ENCODE results near the gene IFI16.
"Not testable (repeated sequence)": the region's sequence is repeated elsewhere in the genome, so short reads cannot be mapped to it uniquely, and the experiment has no call there.

Gene IFI16

DNA sequence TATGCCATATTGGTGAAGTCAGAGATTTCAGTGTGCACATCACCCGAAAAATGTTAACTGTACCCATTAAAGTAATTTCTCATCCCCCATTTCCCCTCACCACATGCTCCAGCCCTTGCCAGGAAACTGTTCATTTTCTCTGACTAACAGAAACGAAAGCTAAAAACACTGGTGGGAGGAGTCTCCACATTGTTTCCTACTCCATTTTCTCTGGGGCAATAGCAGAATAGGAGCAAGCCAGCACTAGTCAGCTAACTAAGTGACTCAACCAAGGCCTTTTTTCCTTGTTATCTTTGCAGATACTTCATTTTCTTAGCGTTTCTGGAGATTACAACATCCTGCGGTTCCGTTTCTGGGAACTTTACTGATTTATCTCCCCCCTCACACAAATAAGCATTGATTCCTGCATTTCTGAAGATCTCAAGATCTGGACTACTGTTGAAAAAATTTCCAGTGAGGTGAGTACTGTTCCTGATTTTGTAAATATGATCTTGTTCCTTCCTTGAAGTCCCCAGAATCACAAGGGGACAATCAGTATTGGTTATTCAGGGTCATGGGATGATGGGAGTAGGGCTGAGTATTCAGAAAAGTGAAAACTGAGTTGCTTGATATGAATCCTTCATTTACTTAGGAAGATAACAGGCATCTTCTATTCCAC is at the start of gene IFI16:
TSS of gene IFI16 (plus strand) at position 204 of the 658 bp plus-strand sequence. CDS start 4,774 bp downstream, outside the sequence.
- DNase-seq = peak in 9 of 56 donors; percentile 8 to 47 (median 23)

DNA sequence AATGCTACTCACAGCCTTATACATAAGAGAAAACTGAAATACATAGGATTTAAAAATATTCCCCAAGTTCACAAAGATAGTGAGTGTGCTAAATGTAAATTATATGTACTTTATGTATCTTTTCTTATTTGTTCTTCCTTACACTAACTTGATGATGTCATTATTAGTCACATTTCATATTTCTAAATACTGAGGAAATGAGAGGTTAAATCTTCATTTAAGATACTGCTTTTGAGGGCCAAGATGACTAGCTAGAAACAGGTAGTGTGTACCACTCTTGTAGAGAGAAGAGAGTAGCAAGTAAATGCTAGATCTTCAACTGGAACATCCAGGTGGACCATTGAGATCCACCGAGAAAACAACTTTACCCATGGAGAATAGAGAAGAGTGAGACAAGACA is 48.5 kb upstream of the IFI16 start:
- DNase-seq = no peak

DNA sequence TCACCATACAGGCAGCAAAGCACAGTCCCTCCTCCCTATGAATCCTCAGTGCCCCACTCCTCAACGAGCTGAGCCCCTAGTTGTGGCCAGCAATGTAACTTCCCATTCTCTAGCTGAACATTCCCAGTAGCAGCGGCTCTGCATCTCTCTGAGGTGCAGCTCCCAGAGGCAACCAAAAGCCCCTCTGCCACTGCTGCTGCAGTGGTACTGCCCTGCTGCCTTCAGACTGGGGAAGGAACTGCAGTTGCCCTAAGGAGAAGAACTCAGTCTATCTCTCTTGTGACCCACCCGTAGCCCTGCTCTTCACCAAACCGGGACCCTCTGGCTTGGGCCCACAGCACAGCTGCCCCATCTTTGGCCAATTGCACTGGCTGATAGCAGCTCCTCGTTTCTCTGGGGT is 46.7 kb upstream of the IFI16 start:
- DNase-seq = no peak

DNA sequence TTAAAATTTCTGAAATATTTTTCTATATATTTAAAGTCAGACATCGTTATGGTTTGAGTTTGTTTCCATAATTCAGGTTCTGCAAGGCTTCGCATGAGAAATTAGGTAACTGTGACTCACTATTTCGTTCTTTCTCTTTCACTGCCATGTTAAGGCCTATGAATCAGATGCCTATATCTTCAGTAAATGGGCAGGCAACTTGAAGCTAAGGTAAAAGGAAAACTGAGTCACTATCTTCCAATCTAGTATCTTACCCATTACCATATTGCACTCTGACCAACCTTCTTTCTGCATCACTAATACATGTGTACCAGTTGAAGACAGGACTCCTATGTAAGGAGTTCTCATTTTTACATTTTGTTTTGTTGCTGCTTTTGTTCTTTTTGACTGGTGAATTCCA is 40.5 kb upstream of the IFI16 start:
- DNase-seq = no peak

DNA sequence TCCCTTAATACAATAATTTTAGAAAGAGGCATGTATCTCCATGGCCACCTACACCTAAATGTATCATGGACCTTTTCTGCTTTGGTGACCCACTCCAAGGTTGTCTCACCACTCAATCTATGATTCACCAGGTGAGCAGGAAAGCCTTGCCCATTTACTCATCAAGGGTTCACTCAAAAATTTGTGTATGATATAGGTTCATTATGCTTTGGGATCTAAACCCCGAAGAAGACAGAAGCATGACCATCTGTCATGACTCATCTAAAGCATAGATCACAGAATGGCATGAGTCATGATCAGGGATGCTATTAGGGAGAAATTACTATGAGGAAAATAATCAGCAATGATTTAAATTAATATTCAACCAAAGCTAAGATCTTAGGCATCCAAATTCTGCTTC is 39.9 kb upstream of the IFI16 start:
- DNase-seq = no peak

DNA sequence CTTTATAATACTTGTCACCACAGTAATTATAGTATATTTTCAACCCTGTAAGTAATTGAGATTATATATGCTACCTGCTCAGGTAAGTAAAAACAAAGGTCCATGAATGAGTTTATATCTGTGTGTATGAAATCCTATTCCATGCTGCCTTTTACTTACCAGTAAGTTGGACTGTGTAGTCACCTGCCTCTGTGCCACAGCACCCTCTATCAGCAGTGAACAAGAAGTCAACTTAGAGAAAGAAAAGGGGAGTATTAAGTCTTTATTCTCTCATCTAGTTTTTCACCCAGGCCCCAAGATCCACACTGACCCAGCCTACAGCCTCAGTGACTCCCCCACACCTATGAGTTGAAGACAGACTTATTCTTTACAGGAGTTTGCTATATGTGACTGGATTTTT is 36.9 kb upstream of the IFI16 start:
- no peak for DNase-seq

DNA sequence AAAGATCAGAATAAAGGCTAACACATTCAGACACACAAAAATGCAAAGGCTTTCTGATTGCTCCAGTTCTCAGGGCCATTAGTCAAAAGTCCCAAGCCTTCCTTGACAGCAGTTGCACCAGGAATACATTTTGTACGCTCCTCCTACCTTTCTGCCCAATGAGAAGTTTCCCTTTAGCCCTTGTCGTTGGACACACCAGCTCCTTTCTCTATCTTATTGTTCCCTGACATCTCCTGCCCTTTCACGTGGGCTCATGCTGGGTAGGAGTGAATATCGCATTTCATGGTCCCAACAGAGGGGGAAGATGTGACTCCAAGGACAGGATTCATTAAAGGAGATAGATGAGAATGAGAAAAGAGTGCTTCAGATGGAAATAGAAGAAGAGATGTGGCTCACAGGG is 33.5 kb upstream of the IFI16 start:
- no peak for DNase-seq

DNA sequence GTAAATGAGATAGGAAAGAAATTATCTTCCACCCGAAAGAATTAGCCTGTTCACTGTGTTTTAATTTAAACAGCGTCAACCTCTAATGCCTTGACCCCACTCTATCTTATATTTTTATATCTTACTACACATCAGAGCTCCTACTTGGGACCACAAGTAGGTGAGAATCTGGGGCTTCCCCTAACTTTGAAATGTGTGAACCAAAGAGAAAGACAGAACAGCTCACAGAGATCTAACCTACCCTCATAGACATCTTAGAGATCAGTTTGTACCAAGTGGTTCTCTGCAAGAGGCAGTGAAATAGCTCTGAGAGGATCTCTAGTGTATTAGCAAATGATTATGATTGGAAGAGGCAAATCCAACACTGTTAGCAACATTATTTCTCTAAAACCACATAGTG is 31.0 kb upstream of the IFI16 start:
- DNase-seq = no peak

DNA sequence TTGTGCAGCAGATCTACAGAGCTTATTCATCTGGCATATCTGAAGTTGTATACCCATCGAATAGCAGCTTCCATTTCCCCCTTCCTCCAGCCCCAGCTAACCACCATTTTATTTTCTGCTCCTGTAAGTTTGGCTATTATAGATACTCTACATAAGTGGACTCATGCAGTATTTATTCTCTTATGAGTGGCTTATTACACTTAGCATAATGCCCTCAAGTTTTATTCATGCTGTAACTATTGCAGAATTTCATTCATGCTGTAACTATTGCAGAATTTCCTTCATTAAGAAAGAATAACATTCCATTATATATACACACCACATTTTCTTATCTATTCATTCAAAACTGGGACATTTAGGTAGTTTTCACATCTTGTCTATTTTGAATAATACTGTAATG is 30.5 kb upstream of the IFI16 start:
- no peak for DNase-seq

DNA sequence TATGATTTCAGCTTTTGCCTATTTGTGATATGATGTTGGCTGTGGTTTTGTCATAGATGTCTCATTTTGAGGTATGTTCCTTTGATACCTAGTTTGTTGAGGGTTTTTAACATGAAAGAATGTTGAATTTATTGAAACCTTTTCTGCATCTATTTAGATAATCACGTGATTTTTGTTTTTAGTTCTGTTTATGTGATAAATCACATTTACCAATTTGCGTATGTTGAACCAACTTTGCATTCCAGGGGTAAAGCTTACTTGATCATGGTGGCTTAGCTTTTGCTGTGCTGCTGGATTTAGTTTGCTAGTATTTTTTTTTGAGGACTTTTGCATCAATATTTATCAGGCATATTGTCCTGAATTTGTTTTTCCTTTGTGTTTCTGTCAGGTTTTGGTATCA is 26.5 kb upstream of the IFI16 start:
- no peak for DNase-seq

DNA sequence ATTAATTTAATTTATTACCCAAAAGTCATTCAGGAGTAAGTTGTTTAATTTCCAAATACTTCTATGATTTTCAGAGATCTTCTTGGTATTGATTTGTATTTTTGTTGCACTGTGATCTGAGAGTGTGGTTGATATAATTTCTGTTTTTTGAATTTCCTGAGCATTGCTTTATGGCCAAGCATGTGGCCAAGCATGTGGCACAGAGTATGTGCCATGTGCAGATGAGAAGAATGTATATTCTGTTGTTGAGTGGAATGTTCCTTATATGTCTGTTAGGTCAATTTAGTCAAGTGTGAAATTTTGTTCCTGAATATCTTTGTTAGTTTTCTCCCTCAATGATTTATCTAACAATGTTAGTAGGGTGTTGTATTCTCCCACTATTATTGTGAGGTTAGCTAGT is 25.3 kb upstream of the IFI16 start:
- DNase-seq = no peak

DNA sequence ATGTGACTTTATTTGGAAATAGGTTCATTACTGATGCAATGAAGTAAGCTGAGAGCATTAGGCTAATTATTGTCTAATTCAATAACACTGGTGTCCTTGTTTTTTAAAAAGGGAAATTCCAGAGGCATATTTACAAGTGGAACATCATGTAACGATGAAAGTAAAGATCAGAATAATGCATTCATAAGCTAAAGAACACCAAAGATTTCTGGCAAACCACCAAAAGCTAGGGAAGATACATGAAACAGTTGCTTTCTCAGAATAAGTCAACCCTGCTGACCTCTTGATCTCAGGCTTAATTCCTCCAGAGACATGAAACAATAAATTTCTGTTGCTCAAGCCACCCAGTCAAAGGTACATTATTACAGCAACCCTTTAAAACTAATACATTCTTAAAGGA is 20.3 kb upstream of the IFI16 start:
- DNase-seq = no peak

DNA sequence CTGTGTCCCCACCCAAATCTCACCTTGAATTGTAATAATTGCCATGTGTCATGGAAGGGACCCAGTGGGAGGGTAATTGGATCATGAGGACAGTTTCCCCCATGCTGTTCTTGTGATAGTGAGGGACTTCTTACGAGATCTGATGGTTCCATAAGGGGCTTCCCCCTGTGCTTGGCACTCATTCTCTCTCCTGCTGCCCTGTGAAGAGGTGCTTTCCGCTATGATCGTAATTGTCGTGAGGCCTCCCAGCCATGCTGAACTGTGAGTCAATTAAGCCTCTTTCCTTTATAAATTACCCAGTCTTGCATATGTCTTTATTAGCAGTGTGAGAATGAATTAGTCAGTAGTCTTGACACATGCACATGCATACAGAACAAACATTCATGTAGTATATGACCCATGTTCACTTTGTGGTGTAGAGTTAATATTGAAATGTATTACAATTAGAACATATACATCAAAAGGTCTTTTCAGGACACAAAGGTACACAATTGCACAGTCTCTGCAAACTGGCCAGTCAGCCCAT is 16.9 kb upstream of the IFI16 start:
- no peak for DNase-seq

DNA sequence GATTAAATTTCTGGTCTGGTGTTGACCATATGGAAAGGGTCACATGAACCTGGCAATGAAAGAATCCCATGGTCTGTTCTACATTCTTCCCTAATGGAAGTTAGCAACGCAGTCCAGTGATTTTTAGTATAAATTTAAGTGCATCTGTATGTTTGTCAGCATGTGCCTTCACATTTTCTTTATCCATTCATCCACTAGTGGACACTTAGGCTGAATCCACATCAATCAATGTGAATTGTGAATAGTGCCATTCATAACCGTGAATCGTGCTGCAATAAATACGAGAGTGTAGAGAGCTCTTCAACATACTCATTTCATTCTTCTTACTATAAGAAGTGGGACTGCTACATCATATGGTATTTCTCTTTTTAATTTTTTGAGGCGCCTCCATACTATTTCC is 12.7 kb upstream of the IFI16 start:
- no peak for DNase-seq

DNA sequence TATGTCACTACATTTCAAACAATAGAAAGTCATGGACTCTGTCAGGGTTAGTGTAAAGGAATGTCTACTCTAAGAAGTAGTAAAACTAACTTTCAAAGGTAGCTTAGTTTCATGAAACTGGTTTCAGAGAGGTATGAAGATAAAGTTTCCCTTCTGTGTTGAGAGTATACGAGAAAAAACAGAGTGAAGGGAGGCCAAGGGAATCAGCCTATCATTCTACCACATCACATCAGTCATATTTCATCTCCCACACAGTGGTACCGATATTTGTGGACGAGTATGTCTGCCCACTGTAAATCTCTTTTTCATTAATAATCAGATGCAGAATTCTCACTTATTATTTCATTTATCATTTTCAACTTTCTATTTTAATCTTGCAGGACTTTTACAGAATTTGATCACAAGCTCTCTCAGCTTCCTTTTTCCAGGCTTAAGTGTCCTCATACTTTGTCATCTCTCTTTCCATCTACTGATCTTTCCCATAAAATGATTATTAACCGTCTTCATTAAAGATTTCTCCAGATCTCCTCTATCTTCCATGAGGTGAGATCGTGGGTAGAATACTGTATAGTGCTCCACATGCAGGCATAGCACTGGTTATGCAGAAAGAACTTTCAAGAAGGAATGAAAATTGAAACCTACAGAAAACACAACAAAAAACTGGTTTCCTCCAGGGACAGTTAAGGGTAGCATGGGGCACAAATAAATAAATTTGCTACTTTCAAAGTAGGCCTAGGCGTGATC is 11.5 kb upstream of the IFI16 start:
- DNase-seq = no peak

DNA sequence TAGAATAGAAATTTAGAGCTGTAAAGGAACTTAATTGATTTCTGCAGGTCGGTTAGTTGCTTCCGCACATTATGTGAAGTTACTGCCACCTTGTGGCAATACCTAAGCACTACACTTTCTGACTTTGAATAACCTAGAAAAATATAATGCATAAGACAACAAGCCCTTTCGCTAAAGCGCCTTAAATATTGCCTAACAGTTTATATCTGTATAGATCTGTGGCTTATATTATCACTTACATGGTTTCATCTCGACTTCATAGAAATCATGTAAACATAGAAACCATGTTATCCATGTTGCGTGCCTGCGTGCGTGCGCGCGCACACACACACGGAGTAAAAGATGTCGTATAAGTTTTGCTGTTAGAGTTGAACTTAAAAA is 10.9 kb upstream of the IFI16 start:
- peak in 36 of 56 donors; percentile 3 to 72 (median 37) for DNase-seq

DNA sequence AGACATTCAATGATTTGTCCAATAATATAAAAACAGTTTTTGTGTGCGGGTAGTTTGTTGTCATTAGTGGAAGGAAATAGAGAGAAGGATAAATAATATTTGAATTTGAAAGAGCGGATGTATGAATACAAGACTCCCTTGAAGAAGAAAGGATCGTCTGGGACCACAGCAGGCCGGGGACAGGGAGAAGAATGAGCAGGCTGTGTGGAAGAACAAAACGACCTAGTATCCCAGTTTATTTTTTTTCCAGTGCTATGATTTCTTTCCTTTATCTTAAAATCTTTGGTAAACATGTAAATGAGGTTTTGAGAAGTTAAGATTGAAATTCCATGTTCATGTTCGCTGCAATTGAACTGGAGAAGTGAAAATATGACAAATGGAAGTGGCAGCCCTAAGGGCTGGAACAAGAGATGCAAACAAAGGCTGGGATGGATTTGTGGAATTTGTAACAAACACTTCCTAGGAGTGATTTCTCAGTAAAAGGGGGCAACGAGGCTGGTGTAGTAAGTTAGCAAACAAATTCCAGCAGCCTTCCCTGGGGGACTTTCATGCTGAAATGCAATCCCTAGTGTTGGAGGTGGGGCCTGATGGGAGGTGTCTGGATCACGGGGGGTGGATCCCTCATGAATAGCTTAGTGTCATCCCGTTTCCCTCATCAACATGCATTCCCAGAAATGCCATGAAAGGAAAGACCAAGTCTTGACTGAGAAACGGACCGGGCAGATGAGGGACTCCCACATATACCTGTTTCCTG is 10.2 kb upstream of the IFI16 start:
- peak in 53 of 56 donors; percentile 25 to 89 (median 73) for DNase-seq

DNA sequence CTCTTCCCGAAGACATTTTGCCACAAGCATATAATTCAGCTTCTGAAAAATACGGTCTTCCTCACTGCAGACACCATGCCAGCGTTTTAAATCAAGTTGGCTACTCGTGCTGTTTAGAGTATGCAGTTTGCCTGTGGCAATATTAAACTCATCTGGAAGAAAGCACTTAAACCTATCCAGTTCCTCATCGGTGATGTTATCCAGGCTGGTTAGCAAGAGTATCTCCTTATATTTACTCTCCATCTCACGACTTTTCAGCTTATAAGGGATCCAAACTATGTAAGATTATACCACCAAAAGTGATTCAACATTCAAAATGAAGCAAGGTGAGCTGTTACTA is 9.7 kb upstream of the IFI16 start:
- DNase-seq = no peak

DNA sequence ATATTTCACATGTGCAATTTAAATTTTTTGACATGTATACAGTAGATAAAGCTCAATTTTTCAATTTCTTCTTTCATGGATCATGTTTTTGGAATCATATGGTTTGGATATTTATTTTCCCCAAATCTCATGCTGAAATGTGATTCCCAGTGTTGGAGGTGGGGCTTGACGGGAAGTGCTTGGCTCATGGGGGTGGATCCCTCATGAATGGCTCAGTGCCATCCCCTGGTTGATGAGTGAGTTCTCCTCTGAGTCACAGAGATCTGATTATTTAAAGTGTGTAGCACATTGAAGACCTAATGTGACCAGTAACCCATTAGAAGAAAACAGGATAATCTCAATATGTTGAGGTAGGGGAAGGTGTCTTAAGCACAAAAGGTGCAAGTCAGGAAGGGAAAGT is 9.1 kb upstream of the IFI16 start:
- peak in 45 of 56 donors; percentile 8 to 78 (median 44) for DNase-seq

DNA sequence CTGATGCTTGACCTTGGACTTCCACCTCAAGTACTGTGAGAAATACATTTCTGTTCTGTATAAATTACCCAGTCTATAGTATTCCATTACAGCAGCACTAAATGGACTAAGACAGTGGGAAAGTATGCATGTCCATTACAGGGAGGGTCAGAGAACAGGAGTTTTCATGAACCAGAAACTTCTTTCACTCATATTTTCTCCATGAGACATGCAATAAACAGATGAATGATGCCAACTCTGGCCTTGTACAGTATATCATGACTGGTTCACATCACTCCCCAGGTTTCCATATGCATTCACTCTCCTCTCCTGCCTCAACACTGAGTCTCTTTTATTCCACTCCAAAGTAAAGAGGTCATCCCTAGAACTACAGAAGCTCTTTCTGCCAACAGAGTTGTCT is 4.5 kb upstream of the IFI16 start:
- DNase-seq = no peak

DNA sequence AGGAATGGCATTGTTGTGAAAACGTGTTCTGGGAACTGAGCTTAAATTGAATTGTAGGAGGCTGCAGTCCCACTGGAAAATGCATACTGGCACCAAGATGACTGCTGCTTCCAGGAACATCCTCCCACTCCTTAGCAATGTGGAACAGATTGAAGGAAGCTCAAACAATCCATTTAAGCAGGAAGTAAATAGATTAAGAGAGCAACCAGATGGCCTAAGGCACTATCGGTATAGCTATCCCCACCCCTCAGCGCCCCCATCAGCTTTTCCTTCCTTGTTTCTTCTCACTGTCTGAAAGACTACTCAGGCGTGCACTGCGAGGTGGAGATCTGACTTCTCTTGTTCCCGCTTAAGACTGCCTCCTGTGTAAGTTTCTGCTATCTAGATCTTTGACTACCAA is 4.0 kb upstream of the IFI16 start:
- peak in 3 of 56 donors; percentile 8 to 11 (median 8) for DNase-seq

DNA sequence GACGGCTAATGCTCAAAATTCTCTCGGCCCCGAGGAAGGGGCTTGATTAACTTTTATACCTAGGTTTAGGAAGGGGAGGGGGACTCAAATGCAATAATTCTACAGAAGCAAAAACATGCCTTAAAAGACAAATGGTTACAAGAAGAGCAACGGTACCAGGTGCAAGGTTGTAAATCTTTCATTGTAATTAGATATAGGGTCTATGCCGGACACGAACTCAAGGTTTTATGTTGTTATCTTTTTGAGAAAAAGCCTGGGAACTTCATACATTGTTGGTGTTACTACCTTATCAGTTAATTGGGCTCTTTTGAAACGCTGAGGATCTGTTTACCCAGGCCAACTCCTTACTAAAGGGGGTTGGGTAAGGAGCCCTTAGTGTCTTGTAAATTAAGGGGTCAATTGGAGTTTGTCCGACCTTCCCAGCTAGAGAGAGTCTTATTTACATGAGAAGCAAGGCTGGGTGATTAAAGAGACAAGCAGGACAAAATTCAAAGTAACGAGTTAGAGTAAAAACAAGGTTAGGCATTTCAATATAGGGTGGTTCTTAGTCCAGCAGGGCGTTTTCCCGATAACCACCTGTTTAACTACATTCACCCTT is 3.4 kb upstream of the IFI16 start:
- DNase-seq = not testable (repeated sequence)

Measured in nucleus accumbens (tissue), 56 donors.